Adrenal gland (tissue), 5 donors: ENCODE measurements around the gene FHOD3.

Experiments
- POLR2A ChIP-seq, 2 donors: fragments of 450-650 bp; IDR thresholded peaks; one replicate each; pipeline ENCODE4 v1.6.1; 2017; ENCODE audit warnings: antibody characterized with exemption in 2 of 2, mild to moderate bottlenecking in 2 of 2, moderate library complexity in 1 of 2
- TF ChIP-seq, protein P1 (sequence below), 6 experiments: fragments of 450-650 bp in 4 of 6; fragments of 200-600 bp in 2 of 6; sonication (generic) in 1 of 6; IDR thresholded peaks; 1 replicate in 5 of 6; 2 replicates in 1 of 6; pipeline versions ENCODE4 v1.5.1 to v1.8.0; 2016 to 2021; ENCODE audit warnings: antibody characterized with exemption in 6 of 6, mild to moderate bottlenecking in 2 of 6, moderate library complexity in 1 of 6
- donor health status: DM: no; HTN: no; CAD: no.

DNA sequence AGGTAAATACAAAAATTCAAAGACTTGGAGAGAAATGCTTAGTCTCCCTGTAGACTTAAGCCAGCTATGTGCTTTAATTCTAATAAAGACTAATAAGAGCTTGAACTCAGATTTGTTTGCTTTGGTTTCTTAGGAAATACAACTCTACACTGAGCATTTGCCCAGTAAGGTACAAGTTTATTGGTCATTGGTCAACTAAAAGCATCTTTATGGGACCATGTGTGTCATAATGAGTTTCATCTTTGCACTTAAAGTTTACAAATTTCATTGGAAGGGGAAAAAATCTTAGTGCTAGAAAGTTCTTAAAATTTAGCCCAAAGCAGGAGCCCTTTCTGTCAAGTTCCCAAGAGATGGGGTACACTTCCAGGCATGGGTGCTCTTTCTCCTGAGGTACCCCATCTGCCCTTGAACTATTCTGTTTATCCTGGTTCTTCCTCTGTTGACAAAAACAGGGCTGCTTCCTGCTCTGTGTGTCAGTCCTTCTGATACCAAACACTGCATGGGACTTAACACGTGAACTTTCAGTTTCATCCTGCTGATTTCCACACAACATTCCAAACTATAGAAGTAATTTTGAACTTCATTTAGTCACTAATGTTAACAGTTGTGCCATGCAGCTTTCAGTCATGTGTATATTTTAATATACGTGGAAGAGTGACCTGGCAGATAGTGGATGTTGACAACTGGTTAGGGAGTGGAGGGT lies 331.1 kb downstream of the FHOD3 start:
- TF ChIP-seq, protein P1, sequence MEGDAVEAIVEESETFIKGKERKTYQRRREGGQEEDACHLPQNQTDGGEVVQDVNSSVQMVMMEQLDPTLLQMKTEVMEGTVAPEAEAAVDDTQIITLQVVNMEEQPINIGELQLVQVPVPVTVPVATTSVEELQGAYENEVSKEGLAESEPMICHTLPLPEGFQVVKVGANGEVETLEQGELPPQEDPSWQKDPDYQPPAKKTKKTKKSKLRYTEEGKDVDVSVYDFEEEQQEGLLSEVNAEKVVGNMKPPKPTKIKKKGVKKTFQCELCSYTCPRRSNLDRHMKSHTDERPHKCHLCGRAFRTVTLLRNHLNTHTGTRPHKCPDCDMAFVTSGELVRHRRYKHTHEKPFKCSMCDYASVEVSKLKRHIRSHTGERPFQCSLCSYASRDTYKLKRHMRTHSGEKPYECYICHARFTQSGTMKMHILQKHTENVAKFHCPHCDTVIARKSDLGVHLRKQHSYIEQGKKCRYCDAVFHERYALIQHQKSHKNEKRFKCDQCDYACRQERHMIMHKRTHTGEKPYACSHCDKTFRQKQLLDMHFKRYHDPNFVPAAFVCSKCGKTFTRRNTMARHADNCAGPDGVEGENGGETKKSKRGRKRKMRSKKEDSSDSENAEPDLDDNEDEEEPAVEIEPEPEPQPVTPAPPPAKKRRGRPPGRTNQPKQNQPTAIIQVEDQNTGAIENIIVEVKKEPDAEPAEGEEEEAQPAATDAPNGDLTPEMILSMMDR (IDR thresholded peaks at IDR 0.05), result no peak
- no peak for TF ChIP-seq POLR2A (IDR thresholded peaks at IDR 0.05)
